ENCODE data around the gene KBTBD13.

DNA sequence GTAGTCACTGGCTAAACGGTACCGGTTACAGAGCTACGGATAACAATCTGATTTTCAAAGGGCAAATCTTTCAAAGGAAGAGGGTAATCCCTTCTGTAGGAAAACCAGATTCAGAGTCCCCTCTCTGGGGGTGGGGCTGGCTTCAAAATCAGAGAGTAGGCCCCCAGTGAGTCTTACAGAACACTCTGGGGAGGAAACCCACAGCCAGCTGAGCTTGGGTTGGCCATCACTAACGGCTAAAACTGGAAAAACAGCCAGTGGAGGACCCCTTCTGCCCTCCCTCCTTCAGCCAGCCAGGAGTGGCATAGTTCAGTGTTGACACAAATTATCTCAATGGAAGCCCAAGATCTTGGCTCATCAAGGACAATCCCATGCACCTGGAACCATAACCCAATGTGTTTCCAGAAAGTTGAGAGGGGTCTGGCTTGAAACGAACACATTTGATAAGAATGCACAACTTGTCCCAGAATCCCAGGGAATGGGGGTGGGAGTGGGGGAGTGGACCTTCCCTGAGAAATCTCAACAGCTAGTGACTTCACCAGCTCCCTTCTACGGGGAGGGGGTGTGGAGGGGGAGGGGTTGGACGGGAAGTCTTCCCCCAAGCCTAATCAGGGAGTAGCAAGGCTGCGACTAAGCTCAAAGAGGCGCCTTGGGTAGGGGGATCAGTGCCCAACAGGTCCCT lies 9.8 kb upstream of the KBTBD13 start:
- TF ChIP-seq, protein P1, sequence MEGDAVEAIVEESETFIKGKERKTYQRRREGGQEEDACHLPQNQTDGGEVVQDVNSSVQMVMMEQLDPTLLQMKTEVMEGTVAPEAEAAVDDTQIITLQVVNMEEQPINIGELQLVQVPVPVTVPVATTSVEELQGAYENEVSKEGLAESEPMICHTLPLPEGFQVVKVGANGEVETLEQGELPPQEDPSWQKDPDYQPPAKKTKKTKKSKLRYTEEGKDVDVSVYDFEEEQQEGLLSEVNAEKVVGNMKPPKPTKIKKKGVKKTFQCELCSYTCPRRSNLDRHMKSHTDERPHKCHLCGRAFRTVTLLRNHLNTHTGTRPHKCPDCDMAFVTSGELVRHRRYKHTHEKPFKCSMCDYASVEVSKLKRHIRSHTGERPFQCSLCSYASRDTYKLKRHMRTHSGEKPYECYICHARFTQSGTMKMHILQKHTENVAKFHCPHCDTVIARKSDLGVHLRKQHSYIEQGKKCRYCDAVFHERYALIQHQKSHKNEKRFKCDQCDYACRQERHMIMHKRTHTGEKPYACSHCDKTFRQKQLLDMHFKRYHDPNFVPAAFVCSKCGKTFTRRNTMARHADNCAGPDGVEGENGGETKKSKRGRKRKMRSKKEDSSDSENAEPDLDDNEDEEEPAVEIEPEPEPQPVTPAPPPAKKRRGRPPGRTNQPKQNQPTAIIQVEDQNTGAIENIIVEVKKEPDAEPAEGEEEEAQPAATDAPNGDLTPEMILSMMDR (IDR thresholded peaks at IDR 0.05 in 4 of 5, conservative IDR thresholded peaks at IDR 0.05 in 1 of 5), result no peak
- TF ChIP-seq POLR2A (IDR thresholded peaks at IDR 0.05), result no peak

Data from gastrocnemius medialis (tissue), 4 donors.